Kidney glomerular epithelial cell (primary cell): ENCODE measurements around the gene RANBP2.
"Not testable (repeated sequence)": the region's sequence is repeated elsewhere in the genome, so short reads cannot be mapped to it uniquely, and the experiment has no call there.

ENCODE experiments used
- DNase-seq: peaks from one replicate; lab custom pipeline; 2025; lab: John Stamatoyannopoulos, UW

The RANBP2 gene

GRCh38 chr2:108719149-108720044 is at the start of gene RANBP2:
TSS of gene RANBP2 (plus strand) at chr2:108719482. CDS start at chr2:108719607, 125 bp downstream.
- peak; percentile 85 for DNase-seq

- not testable (repeated sequence) for DNase-seq
Measured at GRCh38 chr2:108670282-108670681, 49.0 kb upstream of the RANBP2 start.

GRCh38 chr2:108672200-108672805 is 47.0 kb upstream of the RANBP2 start:
- not testable (repeated sequence) for DNase-seq

- not testable (repeated sequence) for DNase-seq
Measured at GRCh38 chr2:108676522-108676921, 42.8 kb upstream of the RANBP2 start.

GRCh38 chr2:108677239-108677744 is 42.0 kb upstream of the RANBP2 start:
- not testable (repeated sequence) for DNase-seq

- DNase-seq: peak; percentile 19
Measured at GRCh38 chr2:108678198-108678651, 41.1 kb upstream of the RANBP2 start.

GRCh38 chr2:108680805-108681204 is 38.5 kb upstream of the RANBP2 start:
- not testable (repeated sequence) for DNase-seq

GRCh38 chr2:108688818-108689756 is 30.2 kb upstream of the RANBP2 start:
- not testable (repeated sequence) for DNase-seq

GRCh38 chr2:108690001-108690400 is 29.3 kb upstream of the RANBP2 start:
- DNase-seq: not testable (repeated sequence)

- DNase-seq: no peak
Measured at GRCh38 chr2:108691447-108691846, 27.8 kb upstream of the RANBP2 start.

GRCh38 chr2:108701208-108701607 is 18.1 kb upstream of the RANBP2 start:
- DNase-seq: no peak

GRCh38 chr2:108701806-108702205 is 17.5 kb upstream of the RANBP2 start:
- DNase-seq: no peak

- DNase-seq: no peak
Measured at GRCh38 chr2:108704871-108705270, 14.4 kb upstream of the RANBP2 start.

- DNase-seq: no peak
Measured at GRCh38 chr2:108707300-108707699, 12.0 kb upstream of the RANBP2 start.

- DNase-seq: not testable (repeated sequence)
Measured at GRCh38 chr2:108716971-108717370, 2.3 kb upstream of the RANBP2 start.

GRCh38 chr2:108726048-108726447 is 6.8 kb downstream of the RANBP2 start:
- not testable (repeated sequence) for DNase-seq

GRCh38 chr2:108734656-108735055 is 15.4 kb downstream of the RANBP2 start:
- not testable (repeated sequence) for DNase-seq

- not testable (repeated sequence) for DNase-seq
Measured at GRCh38 chr2:108757973-108758372, 38.7 kb downstream of the RANBP2 start.

GRCh38 chr2:108762618-108763017 is 43.3 kb downstream of the RANBP2 start:
- not testable (repeated sequence) for DNase-seq

GRCh38 chr2:108766671-108767070 is 47.4 kb downstream of the RANBP2 start:
- not testable (repeated sequence) for DNase-seq

GRCh38 chr2:108767859-108768258 is 48.6 kb downstream of the RANBP2 start:
- not testable (repeated sequence) for DNase-seq

- DNase-seq: no peak
Measured at GRCh38 chr2:108776475-108776874, 57.2 kb downstream of the RANBP2 start.
